GM21526 (cell line): ENCODE measurements around the gene DIP2A.
"Not testable (repeated sequence)": the region's sequence is repeated elsewhere in the genome, so short reads cannot be mapped to it uniquely, and the experiment has no call there.

ENCODE experiments used
- ATAC-seq: cut with Tn5 transposase; IDR thresholded peaks from one replicate; pipeline ENCODE4 v1.9.1; 2021; ENCODE audit warnings: moderate library complexity; ENCODE audit not compliant: unreplicated experiment, low FRiP score

The DIP2A gene

DNA sequence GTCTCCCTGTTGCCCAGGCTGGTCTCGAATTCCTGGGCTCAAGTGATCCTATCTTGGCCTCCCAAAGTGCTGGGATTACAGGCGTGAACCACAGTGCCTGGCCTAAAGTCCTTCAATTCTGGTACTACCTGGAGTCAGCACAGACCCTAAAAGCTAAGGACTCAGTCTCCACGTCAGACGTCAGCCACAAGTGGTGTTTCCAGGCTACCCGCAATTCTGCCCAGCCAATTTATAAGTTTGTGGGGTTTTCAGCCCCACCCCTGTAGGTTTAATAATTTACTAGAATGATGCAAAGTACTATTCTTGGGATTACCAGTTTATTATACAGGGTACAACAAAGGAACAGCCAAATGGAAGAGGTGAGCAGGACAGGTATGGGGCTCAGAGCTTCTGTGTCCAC, 10.6 kb upstream of the DIP2A start:
- ATAC-seq, result no peak

DNA sequence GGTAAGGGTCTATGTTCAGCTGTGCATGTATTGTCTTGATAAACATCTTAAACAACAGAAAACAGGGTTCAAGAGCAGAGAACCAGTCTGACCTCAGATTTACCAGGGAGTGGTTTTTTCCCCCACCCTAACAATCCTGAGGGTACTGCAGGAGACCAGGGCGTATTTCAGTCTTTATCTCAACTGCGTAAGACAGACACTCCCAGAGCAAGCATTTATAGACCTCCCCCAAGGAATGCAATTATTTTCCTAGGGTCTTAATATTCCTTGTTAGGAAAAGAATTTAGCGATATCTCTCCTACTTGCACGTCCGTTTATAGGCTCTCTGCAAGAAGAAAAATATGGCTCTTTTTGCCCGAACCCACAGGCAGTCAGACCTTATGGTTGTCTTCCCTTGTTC, 9.8 kb upstream of the DIP2A start:
- ATAC-seq, result not testable (repeated sequence)

DNA sequence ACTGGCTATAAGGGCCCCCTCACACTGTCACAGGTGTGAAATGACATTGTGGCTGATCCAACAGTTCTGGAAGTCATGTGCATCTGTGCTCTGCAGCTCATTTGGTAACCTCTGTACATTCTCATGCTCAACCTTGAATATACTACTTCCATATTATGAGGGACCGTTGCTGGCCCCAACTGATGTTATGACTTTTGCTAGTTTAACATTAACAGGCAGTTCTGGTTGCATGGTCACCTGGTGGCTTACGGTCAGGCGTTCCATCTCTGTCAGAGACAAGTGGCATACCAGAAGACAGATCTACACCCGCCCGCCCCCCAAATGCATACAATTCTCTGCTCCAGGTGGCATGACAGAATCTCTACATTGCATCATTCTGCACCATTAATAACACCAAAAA, 6.0 kb upstream of the DIP2A start:
- ATAC-seq, result no peak

DNA sequence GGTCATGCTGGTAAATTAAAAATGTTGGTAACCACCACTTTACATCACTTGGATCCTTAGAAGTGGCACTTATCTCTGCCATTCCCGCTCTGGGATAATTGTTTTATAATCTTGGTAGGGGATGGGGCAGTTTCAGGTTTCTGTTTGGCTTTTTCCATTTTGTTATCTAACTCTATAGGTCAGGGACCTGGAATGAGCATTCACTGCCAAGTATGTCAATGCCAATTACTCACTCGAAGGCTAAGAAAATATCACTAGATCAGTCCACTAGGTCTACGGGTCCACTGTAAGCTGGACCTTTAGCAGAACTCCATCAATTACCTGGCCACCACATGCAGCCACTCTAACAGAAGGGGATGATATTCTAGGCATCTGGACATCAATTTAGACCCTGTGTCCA, 4.5 kb upstream of the DIP2A start:
- no peak for ATAC-seq

DNA sequence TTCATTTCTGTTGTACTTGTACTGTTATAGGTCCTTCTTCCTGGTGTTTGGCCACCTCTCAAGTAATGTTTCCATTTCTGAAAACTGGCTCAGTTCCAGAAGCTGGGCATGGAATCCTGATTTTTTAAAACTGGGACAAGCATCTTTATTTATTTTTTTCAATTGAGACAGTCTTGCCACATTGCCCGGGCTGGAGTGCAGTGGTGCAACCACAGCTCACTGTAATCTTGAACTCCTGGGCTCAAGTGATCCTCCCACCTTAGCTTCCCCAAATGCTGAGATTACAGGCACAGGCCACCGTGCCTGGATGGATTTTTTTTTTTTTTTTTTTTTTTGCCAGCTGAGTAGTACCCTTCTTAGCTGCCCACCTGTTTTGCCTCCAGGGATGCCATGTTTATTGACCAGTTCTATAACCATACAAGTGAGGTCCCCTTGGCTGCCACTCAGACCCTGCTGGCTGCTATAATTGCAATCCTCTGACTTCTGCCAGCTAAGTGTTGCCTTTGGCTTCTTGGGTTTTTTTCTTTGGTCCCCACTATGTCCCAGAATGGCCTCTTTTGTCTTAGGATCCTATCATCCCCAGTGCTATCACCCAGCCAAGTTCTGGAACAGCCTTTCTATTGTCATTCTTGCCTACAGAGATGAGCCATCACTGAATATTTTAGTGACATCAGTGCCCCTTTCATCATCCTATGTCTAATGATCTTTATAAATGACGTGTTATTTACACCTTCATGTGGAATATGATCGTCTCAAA, 3.9 kb upstream of the DIP2A start:
- ATAC-seq, result no peak

DNA sequence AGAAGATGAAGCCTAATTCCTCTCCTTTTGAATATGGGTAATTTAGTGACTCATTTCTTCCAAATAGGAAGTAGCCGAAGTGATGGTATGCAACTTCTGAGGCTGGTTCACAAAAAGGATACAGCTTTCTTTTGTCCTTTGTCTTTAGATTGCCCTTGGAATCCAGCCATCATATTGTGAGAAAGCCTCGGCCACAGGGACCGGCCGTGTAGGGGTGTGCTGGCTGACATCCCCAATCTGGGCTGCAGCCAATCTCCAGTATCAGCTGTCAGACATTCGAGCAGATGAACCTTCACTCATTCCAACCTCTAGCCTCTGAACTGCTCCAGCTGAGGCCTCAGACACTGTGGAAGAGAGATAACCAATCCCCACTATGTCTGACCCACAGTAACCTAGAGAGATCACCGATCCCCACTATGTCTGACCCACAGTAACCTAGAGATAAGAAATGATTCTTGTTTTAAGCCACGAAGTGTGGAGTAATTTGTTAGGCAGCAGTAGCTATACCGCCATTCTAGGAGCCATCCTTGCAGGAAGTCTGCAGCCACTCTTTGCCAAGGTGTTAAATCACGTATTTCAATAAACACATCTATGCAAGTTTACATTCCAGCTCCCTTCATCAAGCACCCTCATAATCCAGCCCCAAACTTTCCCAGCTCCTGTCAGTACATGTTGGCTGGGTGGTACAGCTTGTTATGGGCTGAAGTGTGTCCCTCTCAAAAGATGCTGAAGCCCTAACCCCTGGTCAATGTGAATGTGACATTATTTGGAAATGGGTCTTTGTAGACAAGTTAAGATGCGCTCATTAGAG, 2.9 kb upstream of the DIP2A start:
- no peak for ATAC-seq

DNA sequence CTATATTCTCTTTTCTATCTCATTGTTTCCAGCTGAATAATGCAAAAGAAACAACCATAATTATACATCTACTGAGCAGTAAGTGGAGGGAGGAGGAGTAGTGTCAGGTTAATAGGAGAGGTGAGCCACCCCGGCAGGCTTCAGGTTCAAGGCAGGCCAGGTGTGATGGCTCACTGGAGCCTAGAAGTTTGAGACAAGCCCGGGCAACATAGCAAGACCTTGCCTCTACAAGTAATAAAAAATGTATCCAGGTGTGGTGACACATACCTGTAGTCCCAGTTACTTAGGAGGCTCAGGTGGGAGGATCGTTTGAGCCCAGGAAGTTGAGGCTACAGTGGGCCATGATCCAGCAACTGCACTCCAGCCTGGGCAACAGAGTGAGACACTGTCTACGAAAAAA, 1.9 kb upstream of the DIP2A start:
- ATAC-seq, result no peak

DNA sequence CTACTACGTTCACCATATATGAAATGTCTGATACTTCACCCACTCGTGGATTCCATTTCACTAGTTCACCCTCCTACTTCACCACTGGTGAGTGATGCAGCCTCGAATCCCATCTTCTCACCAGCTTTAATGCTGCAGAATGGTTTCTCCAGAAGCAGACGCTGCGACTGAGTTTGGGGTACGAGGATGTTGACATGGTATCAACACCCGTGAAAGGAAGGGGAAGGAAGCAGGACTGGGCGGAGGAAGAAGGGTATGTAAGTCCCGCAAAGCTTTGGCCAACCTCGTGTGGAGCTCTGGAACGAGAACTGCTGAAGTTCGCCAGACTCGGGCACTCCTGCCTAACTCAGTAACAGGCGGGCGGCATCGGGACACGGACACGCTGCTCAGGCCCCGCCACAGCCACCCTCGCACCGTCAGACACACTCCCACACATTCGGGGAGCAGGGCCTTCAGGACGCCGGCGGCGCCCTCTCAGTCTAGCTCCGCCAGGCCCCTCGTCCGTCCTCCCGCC, 833 bp upstream of the DIP2A start:
- ATAC-seq, result peak; percentile 18

DNA sequence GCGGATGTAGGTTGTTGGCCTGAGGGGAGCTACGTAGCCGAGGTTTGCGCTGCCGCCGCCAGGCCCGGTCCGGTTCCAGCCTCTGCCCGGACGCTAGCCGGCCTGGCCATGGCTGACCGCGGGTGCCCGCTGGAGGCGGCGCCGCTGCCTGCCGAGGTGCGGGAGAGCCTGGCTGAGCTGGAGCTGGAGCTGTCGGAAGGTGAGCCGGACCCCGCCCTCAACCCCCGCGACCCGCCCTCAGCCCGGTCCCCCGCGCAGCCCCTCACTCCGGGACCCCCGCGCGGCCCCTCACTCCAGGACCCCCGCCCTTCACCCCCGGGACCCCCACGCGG, 299 bp downstream of the DIP2A start:
- no peak for ATAC-seq

DNA sequence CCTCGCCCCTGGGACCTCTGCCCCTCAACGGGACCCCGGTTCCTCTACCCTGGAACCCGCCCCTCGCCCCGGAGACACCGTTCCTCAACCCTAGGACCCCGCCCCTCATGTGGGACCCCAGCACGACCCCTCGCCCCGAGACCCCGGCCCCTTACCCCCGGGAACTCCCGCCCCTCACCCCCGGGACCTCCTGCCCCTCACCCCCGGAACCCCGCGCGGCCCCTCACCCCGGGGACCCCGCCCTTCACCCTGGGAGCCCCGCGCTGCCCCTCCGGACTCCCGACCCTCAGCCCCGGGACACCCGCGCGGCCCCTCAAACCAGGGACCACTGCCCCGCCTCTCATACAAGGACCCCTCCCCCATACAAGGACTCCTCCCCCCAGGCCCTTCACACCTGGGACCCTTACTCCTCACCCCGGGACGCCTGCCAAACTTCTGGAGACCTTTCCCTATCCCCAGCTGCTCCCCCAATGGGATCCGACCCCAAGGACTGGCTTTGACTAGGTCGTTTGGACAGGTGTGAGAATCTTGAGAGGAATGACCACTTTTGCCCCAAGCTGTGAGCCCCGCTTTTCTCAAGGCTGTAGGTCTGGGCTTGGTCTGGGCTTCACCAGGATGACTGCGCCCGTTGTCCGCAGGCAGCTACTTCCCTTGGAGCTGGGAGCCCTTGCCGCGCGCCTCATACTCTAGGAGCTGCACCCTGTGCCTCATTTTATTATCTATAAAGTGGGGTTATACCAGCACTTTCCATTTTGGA, 843 bp downstream of the DIP2A start:
- ATAC-seq, result no peak

DNA sequence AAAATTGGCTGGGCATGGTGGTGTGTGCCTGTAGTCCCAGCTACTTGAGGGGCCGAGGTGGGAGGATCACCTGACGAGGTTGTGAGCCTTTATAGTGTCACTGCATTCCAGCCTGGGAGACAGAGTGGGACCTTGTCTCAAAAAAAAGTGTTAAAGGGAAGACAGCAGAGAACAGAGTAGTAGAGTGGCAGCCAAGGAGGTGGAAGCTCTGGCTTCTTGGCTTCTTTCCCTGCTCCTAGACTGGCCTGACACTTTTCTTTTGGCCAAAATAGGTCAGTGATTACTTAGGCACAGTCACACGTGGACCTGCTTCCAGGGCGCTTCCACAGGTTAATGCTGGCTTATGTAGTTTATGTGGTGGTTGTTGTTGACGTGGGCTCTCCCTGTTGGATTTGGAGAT, 3.2 kb downstream of the DIP2A start:
- ATAC-seq, result no peak

DNA sequence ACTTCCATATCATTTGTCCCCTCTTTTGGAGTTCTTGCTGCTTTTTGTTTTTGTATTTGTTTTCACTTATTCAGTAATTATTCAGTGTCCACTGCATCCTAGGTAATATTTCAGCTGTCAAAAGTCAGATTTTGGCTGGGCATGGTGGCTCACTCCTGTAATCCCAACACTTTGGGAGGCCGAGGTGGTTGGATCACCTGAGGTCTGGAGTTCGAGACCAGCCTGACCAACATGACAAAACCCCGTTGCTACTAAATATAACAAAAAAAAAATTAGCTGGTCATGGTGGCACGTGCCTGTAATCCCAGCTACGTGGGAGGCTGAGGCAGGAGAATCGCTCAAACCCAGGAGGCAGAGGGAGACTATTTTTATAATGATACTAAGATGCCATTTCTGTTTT, 6.5 kb downstream of the DIP2A start:
- not testable (repeated sequence) for ATAC-seq

DNA sequence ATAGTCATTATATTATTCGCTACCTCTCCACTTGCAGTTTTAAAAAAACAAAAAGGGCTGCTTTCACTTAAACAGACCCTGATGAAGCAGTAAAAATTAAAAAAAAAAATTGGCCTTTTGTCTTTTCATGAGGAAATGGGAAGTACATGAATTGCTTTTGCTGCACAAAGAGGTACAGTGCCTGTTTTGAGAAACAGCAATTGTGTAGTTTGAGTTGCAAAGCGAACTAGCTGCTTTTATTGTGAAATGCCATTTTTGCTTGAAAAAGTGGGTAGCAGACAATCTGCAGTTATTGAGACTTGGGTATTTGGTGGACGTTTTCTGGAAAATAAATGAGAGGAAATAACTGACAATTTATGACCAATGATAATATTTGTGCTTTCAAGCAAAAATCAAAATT, 7.0 kb downstream of the DIP2A start:
- no peak for ATAC-seq

DNA sequence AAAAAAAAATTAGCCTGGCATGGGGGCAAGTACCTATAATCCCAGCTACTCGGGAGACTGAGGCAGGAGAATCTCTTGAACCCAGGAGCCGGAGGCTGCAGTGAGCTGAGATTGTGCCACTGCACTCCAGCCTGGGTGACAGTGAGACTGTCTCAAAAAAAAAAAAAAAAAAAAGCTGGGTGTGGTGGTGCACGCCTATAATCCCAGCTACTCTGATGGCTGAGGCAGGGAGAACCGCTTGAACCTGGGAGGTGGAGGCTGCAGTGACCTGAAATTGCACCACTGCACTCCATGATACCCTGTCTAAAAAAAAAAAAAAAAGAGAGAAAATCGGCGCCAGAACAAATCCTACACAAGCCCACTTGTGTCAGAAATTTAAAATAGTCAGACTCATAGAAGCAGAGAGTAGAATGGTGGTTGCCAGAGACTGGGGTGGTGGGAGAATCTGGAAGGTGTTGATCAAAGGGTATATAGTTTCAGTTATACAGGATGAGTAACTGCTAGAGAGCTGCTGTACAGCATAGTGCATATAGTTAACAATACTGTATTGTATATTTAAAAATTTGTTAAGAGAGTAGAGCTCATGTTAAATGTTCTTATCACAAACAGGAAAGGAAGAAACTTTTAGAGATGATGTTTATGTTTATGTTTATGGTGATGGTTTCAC, 9.6 kb downstream of the DIP2A start:
- no peak for ATAC-seq

DNA sequence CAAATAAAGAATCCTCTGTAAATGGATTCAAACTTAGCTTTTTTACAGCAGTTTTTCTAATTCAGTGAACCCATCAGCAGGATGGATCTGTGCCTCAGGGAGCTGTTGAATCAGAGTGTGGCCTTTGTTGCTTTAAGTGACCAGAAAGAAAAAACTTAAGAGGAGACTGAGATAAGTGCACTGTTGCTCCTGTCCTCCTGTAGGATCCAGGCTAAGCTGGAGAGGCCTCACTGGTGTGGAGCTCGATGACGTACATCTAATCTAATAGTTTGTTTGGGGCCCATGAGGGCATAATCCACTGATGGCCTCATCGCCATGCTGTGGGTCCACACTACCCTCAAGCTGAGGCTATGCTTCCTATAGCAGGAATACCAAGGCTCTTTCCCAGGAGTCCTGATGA, 10.6 kb downstream of the DIP2A start:
- ATAC-seq, result no peak

DNA sequence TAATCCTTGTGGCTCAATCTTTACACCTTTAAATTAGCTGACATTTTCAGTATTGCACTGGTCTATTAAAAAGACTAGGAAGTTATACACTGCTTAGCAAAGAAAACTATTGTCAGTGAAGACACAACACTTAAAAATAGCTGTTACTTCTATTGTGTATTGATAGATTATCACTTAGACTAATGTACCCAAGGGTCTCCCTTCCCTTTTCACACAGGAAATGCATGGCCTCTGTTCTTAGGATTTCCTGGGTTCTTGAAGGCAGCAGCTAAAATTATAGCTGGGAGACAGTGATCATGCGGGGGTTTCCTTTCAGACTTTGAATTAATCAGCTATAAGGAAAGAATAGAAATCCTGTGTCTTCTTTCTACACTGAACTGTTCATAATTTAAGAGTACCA, 12.8 kb downstream of the DIP2A start:
- ATAC-seq, result no peak

DNA sequence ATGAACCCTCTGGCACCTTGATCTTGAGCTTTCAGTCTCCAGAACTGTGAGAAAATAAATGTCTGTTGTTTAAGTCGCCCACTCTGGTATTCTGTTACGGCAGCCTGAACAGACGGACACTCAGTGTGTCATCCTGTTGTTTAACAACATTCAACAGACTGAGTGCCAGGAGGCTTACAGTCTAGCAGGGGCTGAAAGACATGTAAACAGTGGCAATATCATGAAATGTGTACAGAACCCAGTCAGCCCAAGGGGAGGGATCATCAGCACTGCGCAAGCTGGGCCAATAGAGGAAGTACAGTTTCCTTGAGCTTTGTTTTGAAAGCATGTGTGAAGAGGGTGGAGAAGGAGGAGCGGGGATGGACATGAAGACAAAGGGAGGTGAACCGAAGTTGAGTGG, 13.6 kb downstream of the DIP2A start:
- ATAC-seq, result no peak

DNA sequence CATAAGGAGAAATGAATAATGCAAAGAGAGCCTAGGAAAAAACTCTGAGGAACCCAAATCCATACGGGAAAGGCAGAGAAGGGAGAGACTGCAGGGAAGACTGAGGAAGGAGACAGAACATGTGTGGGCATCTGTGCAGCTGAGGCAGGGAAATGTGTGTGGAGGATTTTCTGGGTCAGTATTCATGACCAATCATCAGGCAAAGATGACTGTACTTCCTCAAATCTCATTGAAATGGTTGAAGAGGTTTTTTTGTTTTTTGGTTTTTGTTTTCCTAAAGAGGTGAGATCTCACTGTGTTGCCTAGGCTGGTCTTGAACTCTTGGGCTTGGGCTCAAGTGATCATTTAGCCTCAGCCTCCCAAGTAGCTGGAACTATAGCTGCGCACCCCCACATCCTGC, 15.7 kb downstream of the DIP2A start:
- no peak for ATAC-seq

DNA sequence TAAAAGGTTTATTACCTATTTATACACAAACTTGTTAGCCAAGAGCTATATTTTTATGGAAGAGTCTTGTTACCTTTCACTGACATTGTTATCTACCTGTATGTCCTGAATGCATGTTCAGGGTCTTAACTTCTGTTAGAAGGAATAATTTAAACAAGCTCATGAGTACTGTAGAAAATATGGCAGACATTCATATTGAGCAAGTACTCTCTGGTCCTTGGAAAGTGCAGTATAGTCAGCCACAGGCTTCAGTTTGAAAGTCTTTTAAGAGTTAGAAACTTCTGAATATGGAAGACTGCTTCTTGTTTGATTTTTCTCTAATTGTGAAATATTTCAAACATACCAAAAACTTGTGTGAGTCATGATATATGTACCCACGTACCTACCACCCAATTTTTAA, 16.6 kb downstream of the DIP2A start:
- ATAC-seq, result no peak

DNA sequence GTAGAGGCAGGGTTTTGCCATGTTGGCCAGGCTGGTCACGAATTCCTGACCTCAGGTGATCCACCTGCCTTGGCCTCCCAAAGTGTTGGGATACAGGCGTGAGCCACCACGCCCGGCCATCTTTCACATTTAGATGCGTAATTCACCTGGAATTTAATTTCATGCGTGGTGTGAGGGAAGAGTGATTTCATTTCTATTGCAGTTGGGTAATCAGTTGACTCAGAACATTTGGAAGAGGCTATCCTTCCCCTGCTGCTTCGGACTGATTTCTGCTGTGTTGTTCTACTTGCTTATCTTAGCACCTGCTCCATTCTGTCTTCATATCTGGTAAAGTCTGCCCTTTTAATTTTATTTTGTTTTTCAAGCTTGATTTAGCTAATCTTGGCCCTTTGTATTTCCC, 19.1 kb downstream of the DIP2A start:
- no peak for ATAC-seq

DNA sequence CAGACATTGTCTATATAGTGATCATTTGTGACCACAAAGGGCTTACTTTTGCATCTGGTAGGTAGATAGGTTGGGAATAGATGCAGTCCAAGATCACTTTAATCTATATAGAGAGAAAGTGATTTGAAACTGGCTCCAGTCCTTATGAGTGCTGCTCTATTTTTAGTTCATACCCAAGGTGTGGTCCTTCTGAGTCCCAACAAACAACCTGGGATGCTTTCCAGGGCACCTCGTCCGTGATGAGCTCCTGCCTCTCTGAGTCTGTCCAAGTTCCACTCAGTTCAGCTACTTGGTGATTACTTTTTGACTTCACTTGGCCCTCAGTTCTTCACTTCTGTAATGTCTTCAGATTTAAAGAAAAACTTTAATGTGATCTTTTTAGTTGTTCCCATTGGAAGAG, 20.2 kb downstream of the DIP2A start:
- ATAC-seq, result no peak
